ENCODE measurements around the gene FAM114A1. TPM values are rescaled to one million over a fixed set of nuclear protein-coding genes. Genes with fewer than 3 reads are reported as not detected.

FAM114A1 gene
- total RNA-seq, 1 donor from 2014 or later: 159 TPM

- DNase-seq (ENCODE audit: low read depth) (no peak), FAIRE-seq (no peak)
- H3K4me2 ChIP-seq (ENCODE audit: low read length): no peak overlapping the region
- Mint-ChIP-seq H3K4me3 (ENCODE audit: unreplicated experiment) (no peak overlapping the region), H3K4me1 (ENCODE audit: low read depth, unreplicated experiment) (no peaks in the 10 kb centered on the region), H3K27me3 (ENCODE audit: low read depth, unreplicated experiment) (no peaks in the 10 kb centered on the region), H3K9me3 (ENCODE audit: unreplicated experiment) (peaks cover 12% of the 10 kb centered on the region), H3K36me3 (ENCODE audit: low read depth, unreplicated experiment) (peaks cover 7% of the 10 kb centered on the region), H3K27ac (ENCODE audit: unreplicated experiment) (no peak overlapping the region)
- H3K9ac ChIP-seq (ENCODE audit: low read length): no peak overlapping the region
- H3K9me3 ChIP-seq (ENCODE audit: insufficient read depth, low read depth, low read length): no peaks in the 10 kb centered on the region
- no peak for TF ChIP-seq EZH2 (IDR thresholded peaks at IDR 0.05; ENCODE audit: insufficient read depth, low read length)
- TF ChIP-seq, protein P1, sequence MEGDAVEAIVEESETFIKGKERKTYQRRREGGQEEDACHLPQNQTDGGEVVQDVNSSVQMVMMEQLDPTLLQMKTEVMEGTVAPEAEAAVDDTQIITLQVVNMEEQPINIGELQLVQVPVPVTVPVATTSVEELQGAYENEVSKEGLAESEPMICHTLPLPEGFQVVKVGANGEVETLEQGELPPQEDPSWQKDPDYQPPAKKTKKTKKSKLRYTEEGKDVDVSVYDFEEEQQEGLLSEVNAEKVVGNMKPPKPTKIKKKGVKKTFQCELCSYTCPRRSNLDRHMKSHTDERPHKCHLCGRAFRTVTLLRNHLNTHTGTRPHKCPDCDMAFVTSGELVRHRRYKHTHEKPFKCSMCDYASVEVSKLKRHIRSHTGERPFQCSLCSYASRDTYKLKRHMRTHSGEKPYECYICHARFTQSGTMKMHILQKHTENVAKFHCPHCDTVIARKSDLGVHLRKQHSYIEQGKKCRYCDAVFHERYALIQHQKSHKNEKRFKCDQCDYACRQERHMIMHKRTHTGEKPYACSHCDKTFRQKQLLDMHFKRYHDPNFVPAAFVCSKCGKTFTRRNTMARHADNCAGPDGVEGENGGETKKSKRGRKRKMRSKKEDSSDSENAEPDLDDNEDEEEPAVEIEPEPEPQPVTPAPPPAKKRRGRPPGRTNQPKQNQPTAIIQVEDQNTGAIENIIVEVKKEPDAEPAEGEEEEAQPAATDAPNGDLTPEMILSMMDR (IDR thresholded peaks at IDR 0.05; ENCODE audit: insufficient read depth, low read depth, low read length): no peak
- no peak overlapping the region for H3K27ac ChIP-seq (ENCODE audit: low read depth, low read length)
- H4K20me1 ChIP-seq (ENCODE audit: insufficient read depth, low read length): no peaks in the 10 kb centered on the region
- no peak overlapping the region for H3K4me3 ChIP-seq (ENCODE audit: insufficient read depth, low read depth, low read length)
- no peaks in the 10 kb centered on the region for H3K36me3 ChIP-seq (ENCODE audit: insufficient read depth, low read length)
- H2AFZ ChIP-seq (ENCODE audit: low read depth, low read length): no peak overlapping the region
- H3K4me1 ChIP-seq (ENCODE audit: insufficient read depth, low read length): no peaks in the 10 kb centered on the region
- H3K79me2 ChIP-seq (ENCODE audit: insufficient read depth, low read length): no peaks in the 10 kb centered on the region
- no peaks in the 10 kb centered on the region for H3K27me3 ChIP-seq (ENCODE audit: insufficient read depth, low read length)
These were observed 35.4 kb upstream of the FAM114A1 start for GRCh38 chr4:38832206-38832605.

DNA sequence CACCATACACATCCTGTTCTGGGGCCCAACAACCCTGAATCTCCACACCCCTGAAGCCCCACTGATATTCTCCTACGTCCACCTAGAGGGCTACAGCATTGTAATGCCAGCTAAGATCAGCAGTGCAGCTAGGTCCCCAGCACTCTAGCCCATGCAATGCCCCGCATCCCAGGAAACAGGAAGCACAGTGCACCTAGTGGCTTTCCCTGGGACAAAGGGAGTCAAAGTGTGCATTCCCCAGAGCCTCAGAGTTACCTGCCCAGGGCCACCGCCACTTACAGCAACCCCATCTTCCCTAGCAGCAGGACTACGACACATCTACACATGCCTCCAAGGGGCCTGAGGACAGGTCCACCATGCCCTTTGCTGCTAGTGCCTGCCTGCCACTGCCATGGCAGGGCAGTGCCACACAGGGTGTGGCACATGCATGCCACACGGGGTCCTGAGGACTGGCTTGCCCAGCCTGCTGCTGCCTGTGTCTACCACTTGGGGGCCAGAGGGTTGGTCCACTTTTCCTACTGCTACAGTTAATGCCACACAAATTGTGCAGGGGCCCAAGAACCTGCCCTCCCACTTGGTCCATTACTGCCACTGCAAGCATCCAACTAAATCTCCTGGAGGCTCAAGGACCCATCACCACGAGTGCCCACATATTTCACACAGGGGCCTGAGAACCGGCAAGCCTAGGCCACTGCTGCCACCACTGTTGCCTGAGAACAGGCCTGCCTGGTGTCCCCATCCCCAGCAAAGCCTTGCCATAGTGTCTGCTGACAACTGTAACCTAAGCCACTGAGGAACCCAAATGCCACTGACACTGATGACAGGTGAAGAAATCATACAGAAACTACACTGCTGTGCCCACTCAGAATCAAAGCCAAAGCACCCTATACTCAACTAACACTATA is 34.7 kb upstream of the FAM114A1 start:
- Mint-ChIP-seq H3K9me3 (ENCODE audit: unreplicated experiment) (peaks cover 11% of the 10 kb centered on the region), H3K36me3 (ENCODE audit: low read depth, unreplicated experiment) (peaks cover 7% of the 10 kb centered on the region), H3K27ac (ENCODE audit: unreplicated experiment) (no peak overlapping the region), H3K4me1 (ENCODE audit: low read depth, unreplicated experiment) (no peaks in the 10 kb centered on the region), H3K4me3 (ENCODE audit: unreplicated experiment) (no peak overlapping the region), H3K27me3 (ENCODE audit: low read depth, unreplicated experiment) (no peaks in the 10 kb centered on the region)
- no peak for TF ChIP-seq EZH2 (IDR thresholded peaks at IDR 0.05; ENCODE audit: insufficient read depth, low read length)
- TF ChIP-seq, protein P1 (IDR thresholded peaks at IDR 0.05; ENCODE audit: insufficient read depth, low read depth, low read length): peak; percentile 8
- H3K36me3 ChIP-seq (ENCODE audit: insufficient read depth, low read length): no peaks in the 10 kb centered on the region
- no peak overlapping the region for H2AFZ ChIP-seq (ENCODE audit: low read depth, low read length)
- no peaks in the 10 kb centered on the region for H4K20me1 ChIP-seq (ENCODE audit: insufficient read depth, low read length)
- DNase-seq (ENCODE audit: low read depth) (no peak), FAIRE-seq (no peak)
- H3K27ac ChIP-seq (ENCODE audit: low read depth, low read length): no peak overlapping the region
- H3K9ac ChIP-seq (ENCODE audit: low read length): no peak overlapping the region
- no peak overlapping the region for H3K4me3 ChIP-seq (ENCODE audit: insufficient read depth, low read depth, low read length)
- no peaks in the 10 kb centered on the region for H3K79me2 ChIP-seq (ENCODE audit: insufficient read depth, low read length)
- no peaks in the 10 kb centered on the region for H3K27me3 ChIP-seq (ENCODE audit: insufficient read depth, low read length)
- H3K4me1 ChIP-seq (ENCODE audit: insufficient read depth, low read length): no peaks in the 10 kb centered on the region
- no peaks in the 10 kb centered on the region for H3K9me3 ChIP-seq (ENCODE audit: insufficient read depth, low read depth, low read length)
- H3K4me2 ChIP-seq (ENCODE audit: low read length): no peak overlapping the region

DNA sequence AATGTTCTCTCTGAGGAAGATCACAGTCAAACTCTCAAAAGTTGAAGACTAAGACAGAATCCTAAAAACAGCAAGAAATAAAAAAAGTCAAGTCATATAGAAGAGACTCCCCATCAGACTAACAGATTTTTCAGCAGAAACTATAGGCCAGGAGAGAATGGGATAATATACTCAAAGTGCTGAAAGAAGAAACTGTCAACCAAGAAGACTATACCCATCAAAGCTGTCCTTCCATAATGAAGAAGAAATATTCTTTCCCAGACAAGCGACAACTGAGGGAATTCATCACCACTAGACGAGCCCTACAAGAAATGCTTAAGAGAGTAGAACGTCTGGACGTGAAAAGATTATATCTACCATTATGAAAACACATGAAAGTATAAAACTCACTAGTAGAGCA is 33.0 kb upstream of the FAM114A1 start:
- Histone ChIP-seq H3K4me2 (ENCODE audit: low read length) (no peak overlapping the region), H4K20me1 (ENCODE audit: insufficient read depth, low read length) (no peaks in the 10 kb centered on the region), H3K79me2 (ENCODE audit: insufficient read depth, low read length) (no peaks in the 10 kb centered on the region), H3K9me3 (ENCODE audit: insufficient read depth, low read depth, low read length) (no peaks in the 10 kb centered on the region), H3K27me3 (ENCODE audit: insufficient read depth, low read length) (no peaks in the 10 kb centered on the region), H3K4me3 (ENCODE audit: insufficient read depth, low read depth, low read length) (no peak overlapping the region), H3K36me3 (ENCODE audit: insufficient read depth, low read length) (no peaks in the 10 kb centered on the region), H3K9ac (ENCODE audit: low read length) (no peak overlapping the region), H3K27ac (ENCODE audit: low read depth, low read length) (no peak overlapping the region), H2AFZ (ENCODE audit: low read depth, low read length) (no peak overlapping the region), H3K4me1 (ENCODE audit: insufficient read depth, low read length) (no peaks in the 10 kb centered on the region)
- Mint-ChIP-seq H3K36me3 (ENCODE audit: low read depth, unreplicated experiment) (peaks cover 7% of the 10 kb centered on the region), H3K4me1 (ENCODE audit: low read depth, unreplicated experiment) (no peaks in the 10 kb centered on the region), H3K27ac (ENCODE audit: unreplicated experiment) (no peak overlapping the region), H3K27me3 (ENCODE audit: low read depth, unreplicated experiment) (no peaks in the 10 kb centered on the region), H3K9me3 (ENCODE audit: unreplicated experiment) (peaks cover 11% of the 10 kb centered on the region), H3K4me3 (ENCODE audit: unreplicated experiment) (no peak overlapping the region)
- no peak for DNase-seq (ENCODE audit: low read depth)
- FAIRE-seq: no peak
- TF ChIP-seq, protein P1 (IDR thresholded peaks at IDR 0.05; ENCODE audit: insufficient read depth, low read depth, low read length): no peak
- no peak for TF ChIP-seq EZH2 (IDR thresholded peaks at IDR 0.05; ENCODE audit: insufficient read depth, low read length)
